HG03520 (cell line): ENCODE data around the gene ERBB4.
A peak's percentile ranks its signal among the peaks of the same experiment; 100 is the strongest.

ENCODE experiments used
- ATAC-seq: cut with Tn5 transposase; IDR thresholded peaks from one replicate; pipeline ENCODE4 v1.9.1; 2021; ENCODE audit warnings: mild to moderate bottlenecking, moderate library complexity; ENCODE audit not compliant: unreplicated experiment

The ERBB4 gene

GRCh38 chr2:211376410-211376809 lies 1162.2 kb downstream of the ERBB4 start:
- ATAC-seq = peak; percentile 63

GRCh38 chr2:211373203-211373602 lies 1165.4 kb downstream of the ERBB4 start:
- ATAC-seq = no peak

GRCh38 chr2:211371465-211371864 lies 1167.1 kb downstream of the ERBB4 start:
- ATAC-seq = no peak

- no peak for ATAC-seq
These were observed 1170.1 kb downstream of the ERBB4 start for GRCh38 chr2:211368467-211368866.

- peak; percentile 96 for ATAC-seq
These were observed 1170.9 kb downstream of the ERBB4 start for GRCh38 chr2:211367711-211368110.

- ATAC-seq = no peak
These were observed 1171.3 kb downstream of the ERBB4 start for GRCh38 chr2:211367293-211367692.

GRCh38 chr2:211364911-211365310 lies 1173.7 kb downstream of the ERBB4 start:
- ATAC-seq = no peak

GRCh38 chr2:211361383-211361782 lies 1177.2 kb downstream of the ERBB4 start:
- ATAC-seq = no peak

- no peak for ATAC-seq
These were observed 1179.3 kb downstream of the ERBB4 start for GRCh38 chr2:211359347-211359746.

- no peak for ATAC-seq
These were observed 1180.1 kb downstream of the ERBB4 start for GRCh38 chr2:211358504-211358903.

- no peak for ATAC-seq
These were observed 1184.1 kb downstream of the ERBB4 start for GRCh38 chr2:211354481-211354880.

GRCh38 chr2:211351987-211352386 lies 1186.6 kb downstream of the ERBB4 start:
- no peak for ATAC-seq

- ATAC-seq = no peak
These were observed 1189.6 kb downstream of the ERBB4 start for GRCh38 chr2:211349031-211349430.

GRCh38 chr2:211347328-211347727 lies 1191.3 kb downstream of the ERBB4 start:
- ATAC-seq = no peak

GRCh38 chr2:211344289-211344688 lies 1194.3 kb downstream of the ERBB4 start:
- ATAC-seq = no peak

GRCh38 chr2:211333377-211333776 lies 1205.2 kb downstream of the ERBB4 start:
- ATAC-seq = no peak

- ATAC-seq = no peak
These were observed 1206.9 kb downstream of the ERBB4 start for GRCh38 chr2:211331736-211332135.

- ATAC-seq = no peak
These were observed 1208.7 kb downstream of the ERBB4 start for GRCh38 chr2:211329882-211330281.

- no peak for ATAC-seq
These were observed 1209.2 kb downstream of the ERBB4 start for GRCh38 chr2:211329421-211329820.

- ATAC-seq = no peak
These were observed 1210.5 kb downstream of the ERBB4 start for GRCh38 chr2:211328126-211328525.
